CD14-positive monocyte (primary cell): Measurements from ENCODE around the gene DIS3L2. TPM values are rescaled to one million over a fixed set of nuclear protein-coding genes. Genes with fewer than 3 reads are reported as not detected.
A peak's percentile ranks its signal among the peaks of the same experiment; 100 is the strongest.

Experiments used
- DNase-seq, 3 donors: peaks; one replicate each; pipeline ENCODE4 v3.0.0-alpha.2; 2011 to 2022
- H2AFZ ChIP-seq: 2 replicates; pipeline ENCODE4 v1.6.0; 2012; ENCODE audit warnings: mild to moderate bottlenecking, low read depth, low read length, inconsistent platforms; ENCODE audit not compliant: insufficient read depth, poor library complexity, severe bottlenecking
- H3K27ac ChIP-seq, 2 donors: 1 replicate in 1 of 2; 2 replicates in 1 of 2; pipeline ENCODE4 v1.5.1; 2012 to 2013; ENCODE audit warnings: low read length in 2 of 2, control low read depth in 1 of 2, inconsistent platforms in 1 of 2, low read depth in 1 of 2, mild to moderate bottlenecking in 1 of 2
- H3K27me3 ChIP-seq, 2 donors: one replicate each; pipeline versions ENCODE4 v1.6.0 to v1.6.1; 2011 to 2013; ENCODE audit warnings: low read length in 2 of 2; ENCODE audit not compliant: control insufficient read depth in 2 of 2, insufficient read depth in 2 of 2
- H3K36me3 ChIP-seq, 2 donors: replicated peaks in 1 of 2; 1 replicate in 1 of 2; 2 replicates in 1 of 2; pipeline versions ENCODE4 v1.5.1 to v1.6.1; 2012 to 2013; ENCODE audit warnings: low read length in 2 of 2, control low read depth in 1 of 2, inconsistent platforms in 1 of 2, mild to moderate bottlenecking in 1 of 2; ENCODE audit not compliant: insufficient read depth in 2 of 2, control insufficient read depth in 1 of 2
- H3K4me1 ChIP-seq, 2 donors: 1 replicate in 1 of 2; 2 replicates in 1 of 2; pipeline versions ENCODE4 v1.5.1 to v1.6.1; 2012 to 2013; ENCODE audit warnings: low read length in 2 of 2, control low read depth in 1 of 2, inconsistent platforms in 1 of 2, mild to moderate bottlenecking in 1 of 2, moderate library complexity in 1 of 2; ENCODE audit not compliant: insufficient read depth in 2 of 2, control insufficient read depth in 1 of 2
- H3K4me2 ChIP-seq: replicated peaks from 2 replicates; pipeline ENCODE3; 2012; ENCODE audit warnings: low read length, moderate library complexity, mild to moderate bottlenecking; ENCODE audit not compliant: poor library complexity, severe bottlenecking; ENCODE audit errors: extremely low read depth
- H3K4me3 ChIP-seq, 3 experiments: fragments of 200-600 bp in 1 of 3; sonication (generic) in 1 of 3; replicated peaks in 1 of 3; 1 replicate in 2 of 3; 2 replicates in 1 of 3; pipeline ENCODE4 v1.5.1; 2011 to 2013; ENCODE audit warnings: low read length in 3 of 3, mild to moderate bottlenecking in 3 of 3, control low read depth in 2 of 3, low read depth in 2 of 3, inconsistent platforms in 1 of 3, moderate library complexity in 1 of 3
- H3K79me2 ChIP-seq: 2 replicates; pipeline ENCODE4 v1.6.0; 2012; ENCODE audit warnings: mild to moderate bottlenecking, control low read depth, inconsistent platforms, low read length, moderate library complexity; ENCODE audit not compliant: insufficient read depth
- H3K9ac ChIP-seq: 2 replicates; pipeline ENCODE4 v1.6.0; 2017; ENCODE audit warnings: low read length, mild to moderate bottlenecking; ENCODE audit not compliant: insufficient read depth, poor library complexity, severe bottlenecking
- H3K9me3 ChIP-seq, 2 donors: replicated peaks in 1 of 2; 1 replicate in 1 of 2; 2 replicates in 1 of 2; pipeline versions ENCODE4 v1.5.1 to v1.6.1; 2012 to 2013; ENCODE audit warnings: low read length in 2 of 2, control low read depth in 1 of 2; ENCODE audit not compliant: control insufficient read depth in 1 of 2, insufficient read depth in 1 of 2
- H4K20me1 ChIP-seq: 2 replicates; pipeline ENCODE4 v1.6.0; 2012; ENCODE audit warnings: mild to moderate bottlenecking, low read length, control low read depth, moderate library complexity; ENCODE audit not compliant: insufficient read depth
- H3K27ac Mint-ChIP-seq, 7 donors: one replicate each; pipeline ENCODE4 v1.8.0; 2020; ENCODE audit warnings: mild to moderate bottlenecking in 7 of 7, mixed read lengths in 7 of 7, moderate library complexity in 6 of 7, inconsistent platforms in 2 of 7
- H3K27me3 Mint-ChIP-seq, 3 donors: one replicate each; pipeline ENCODE4 v1.8.0; 2021 to 2022; ENCODE audit warnings: low read depth in 3 of 3, mild to moderate bottlenecking in 3 of 3, mixed read lengths in 3 of 3, moderate library complexity in 3 of 3, inconsistent platforms in 1 of 3
- H3K36me3 Mint-ChIP-seq, 2 donors: one replicate each; pipeline ENCODE4 v1.8.0; 2020; ENCODE audit warnings: mixed read lengths in 2 of 2, inconsistent platforms in 1 of 2, mild to moderate bottlenecking in 1 of 2
- H3K4me1 Mint-ChIP-seq: one replicate; pipeline ENCODE4 v1.8.0; 2020; ENCODE audit warnings: mild to moderate bottlenecking, mixed read lengths
- H3K4me3 Mint-ChIP-seq, 2 donors: one replicate each; pipeline ENCODE4 v1.8.0; 2020; ENCODE audit warnings: mild to moderate bottlenecking in 2 of 2, mixed read lengths in 2 of 2, moderate library complexity in 1 of 2
- H3K9me3 Mint-ChIP-seq, 7 donors: one replicate each; pipeline ENCODE4 v1.8.0; 2020 to 2022; ENCODE audit warnings: mixed read lengths in 7 of 7, mild to moderate bottlenecking in 6 of 7, moderate library complexity in 6 of 7, inconsistent platforms in 2 of 7
- CTCF ChIP-seq: fragments of 200-600 bp; IDR thresholded peaks from one replicate; pipeline ENCODE4 v1.8.0; 2022; ENCODE audit warnings: antibody characterized with exemption, mild to moderate bottlenecking
- WGBS: methylation state at CpG from one replicate; pipeline ENCODE4 v1.1.5; 2013; ENCODE audit warnings: missing lambda C conversion rate; ENCODE audit not compliant: insufficient coverage; 5-methylcytosine and 5-hydroxymethylcytosine counted together
- intact Hi-C, 2 donors: fragments of 100-400 bp; cut with micrococcal nuclease; formaldehyde crosslinking; loops; one replicate each; pipeline versions ENCODE4 v1.15.0 to v1.15.1; 2023
- polyA plus RNA-seq, 3 donors: library from polyadenylated mRNA; depleted of rRNA in 1 of 3; unstranded in 2 of 3; stranded (reverse) in 1 of 3; fragments of 300-500 nt in 2 of 3; fragments of >200 nt in 1 of 3; fragmentation: Illumina TruSeq in 2 of 3; gene quantifications; 1 replicate in 2 of 3; 2 replicates in 1 of 3; pipeline ENCODE4 v1.2.3, GENCODE V29; 2012 to 2021

Gene DIS3L2
- polyA plus RNA-seq, 3 donors, result 6.0 to 21.7 (median 6.4) TPM

- no peak for TF ChIP-seq CTCF
- Histone ChIP-seq H3K4me3 (no peak overlapping the region), H3K9me3 (no peaks in the 10 kb centered on the region), H3K27me3 (no peaks in the 10 kb centered on the region), H2AFZ (no peak overlapping the region), H3K27ac (no peak overlapping the region), H3K36me3 (peaks cover 15 to 66% of the 10 kb centered on the region in 2 donors), H3K4me1 (no peaks in the 10 kb centered on the region), H3K4me2 (no peak overlapping the region), H3K9ac (no peak overlapping the region), H4K20me1 (no peaks in the 10 kb centered on the region), H3K79me2 (no peaks in the 10 kb centered on the region)
- intact Hi-C loops, result no loop called here
- Mint-ChIP-seq H3K4me3 (no peak overlapping the region), H3K27ac (peak overlapping the region in 1 of 7 donors; percentile 32), H3K9me3 (no peaks in the 10 kb centered on the region), H3K36me3 (peaks cover 45 to 47% of the 10 kb centered on the region in 2 donors), H3K27me3 (peaks cover 0 to 4% (median 0%) of the 10 kb centered on the region in 3 donors), H3K4me1 (no peaks in the 10 kb centered on the region)
- 100% methylated on average over 1 of the region's 5 CpGs for WGBS
- no peak for DNase-seq
Observed at GRCh38 chr2:232265329-232265728, 303.8 kb downstream of the DIS3L2 start.

GRCh38 chr2:232268636-232269165 is 307.2 kb downstream of the DIS3L2 start:
- Histone ChIP-seq H3K9me3 (no peaks in the 10 kb centered on the region), H4K20me1 (no peaks in the 10 kb centered on the region), H3K27ac (no peak overlapping the region), H2AFZ (no peak overlapping the region), H3K4me2 (no peak overlapping the region), H3K9ac (no peak overlapping the region), H3K4me3 (no peak overlapping the region), H3K36me3 (peaks cover 13 to 50% of the 10 kb centered on the region in 2 donors), H3K79me2 (no peaks in the 10 kb centered on the region), H3K4me1 (no peaks in the 10 kb centered on the region), H3K27me3 (no peaks in the 10 kb centered on the region)
- Mint-ChIP-seq H3K36me3 (peaks cover 23 to 36% of the 10 kb centered on the region in 2 donors), H3K4me3 (no peak overlapping the region), H3K4me1 (no peaks in the 10 kb centered on the region), H3K9me3 (no peaks in the 10 kb centered on the region), H3K27me3 (no peaks in the 10 kb centered on the region), H3K27ac (no peak overlapping the region)
- TF ChIP-seq CTCF, result no peak
- DNase-seq, result no peak
- intact Hi-C loops, result no loop called here
- no CpG with 5 or more reads among the region's 4 CpGs for WGBS
